ENCODE results near the gene PLEKHM2.

The PLEKHM2 gene

GRCh38 chr1:15656464-15656863 is 27.7 kb upstream of the PLEKHM2 start:
- no peak overlapping the region for H3K9ac ChIP-seq
- TF ChIP-seq Cebpa-rat (IDR thresholded peaks at IDR 0.05), result no peak
- no peak overlapping the region for H3K27ac ChIP-seq
- H3K4me3 ChIP-seq, result no peak overlapping the region
- no peaks in the 10 kb centered on the region for H3K9me3 ChIP-seq
- 0 out of 2 replicates have a peak, but pooled peaks cover 5% of the 10 kb centered on the region for H3K4me1 ChIP-seq
- no peak overlapping the region for H3K4me2 ChIP-seq
- H4K20me1 ChIP-seq, result no peaks in the 10 kb centered on the region; the same call in none of the 2 replicates
- H3K27me3 ChIP-seq, result no peaks in the 10 kb centered on the region
- peaks cover 98% of the 10 kb centered on the region for H3K36me3 ChIP-seq

- no peak overlapping the region for H3K4me2 ChIP-seq
- H3K4me3 ChIP-seq, result no peak overlapping the region
- H3K27me3 ChIP-seq, result no peaks in the 10 kb centered on the region
- peaks cover under 1% of the 10 kb centered on the region; the same call in 1 of the 2 replicates for H4K20me1 ChIP-seq
- H3K27ac ChIP-seq, result no peak overlapping the region
- 0 out of 2 replicates have a peak, but pooled peaks cover 5% of the 10 kb centered on the region for H3K4me1 ChIP-seq
- no peaks in the 10 kb centered on the region for H3K9me3 ChIP-seq
- TF ChIP-seq Cebpa-rat (IDR thresholded peaks at IDR 0.05), result no peak
- no peak overlapping the region for H3K9ac ChIP-seq
- H3K36me3 ChIP-seq, result peaks cover 98% of the 10 kb centered on the region
Observed at GRCh38 chr1:15657021-15657420, 27.1 kb upstream of the PLEKHM2 start.

- Histone ChIP-seq H3K9ac (no peak overlapping the region), H3K27ac (no peak overlapping the region), H3K4me1 (0 out of 2 replicates have a peak, but pooled peaks cover 5% of the 10 kb centered on the region), H3K4me3 (no peak overlapping the region), H3K9me3 (no peaks in the 10 kb centered on the region), H3K27me3 (no peaks in the 10 kb centered on the region), H3K4me2 (no peak overlapping the region), H3K36me3 (peaks cover 90% of the 10 kb centered on the region), H4K20me1 (peaks cover 10% of the 10 kb centered on the region; the same call in 1 of the 2 replicates)
- TF ChIP-seq Cebpa-rat (IDR thresholded peaks at IDR 0.05), result no peak
Observed at GRCh38 chr1:15660151-15660550, 24.0 kb upstream of the PLEKHM2 start.

GRCh38 chr1:15662477-15662876 is 21.6 kb upstream of the PLEKHM2 start:
- Histone ChIP-seq H3K4me1 (no peaks in the 10 kb centered on the region), H4K20me1 (peaks cover 10% of the 10 kb centered on the region; the same call in 1 of the 2 replicates), H3K9ac (no peak overlapping the region), H3K27ac (no peak overlapping the region), H3K9me3 (no peaks in the 10 kb centered on the region), H3K4me2 (no peak overlapping the region), H3K4me3 (no peak overlapping the region), H3K27me3 (no peaks in the 10 kb centered on the region), H3K36me3 (peaks cover 70% of the 10 kb centered on the region)
- TF ChIP-seq Cebpa-rat (IDR thresholded peaks at IDR 0.05), result no peak

- H3K9ac ChIP-seq, result no peak overlapping the region
- H3K27ac ChIP-seq, result no peak overlapping the region
- peaks cover 11% of the 10 kb centered on the region; the same call in 1 of the 2 replicates for H4K20me1 ChIP-seq
- H3K27me3 ChIP-seq, result no peaks in the 10 kb centered on the region
- H3K9me3 ChIP-seq, result no peaks in the 10 kb centered on the region
- peaks cover 56% of the 10 kb centered on the region for H3K36me3 ChIP-seq
- TF ChIP-seq Cebpa-rat (IDR thresholded peaks at IDR 0.05), result no peak
- no peak overlapping the region for H3K4me2 ChIP-seq
- H3K4me3 ChIP-seq, result no peak overlapping the region
- H3K4me1 ChIP-seq, result no peaks in the 10 kb centered on the region
Observed at GRCh38 chr1:15663925-15664324, 20.2 kb upstream of the PLEKHM2 start.

GRCh38 chr1:15667362-15667761 is 16.8 kb upstream of the PLEKHM2 start:
- Histone ChIP-seq H3K36me3 (peaks cover 25% of the 10 kb centered on the region), H3K27me3 (no peaks in the 10 kb centered on the region), H3K4me2 (no peak overlapping the region), H3K9me3 (no peaks in the 10 kb centered on the region), H3K4me3 (no peak overlapping the region), H3K27ac (no peak overlapping the region), H3K9ac (no peak overlapping the region), H4K20me1 (peaks cover 14% of the 10 kb centered on the region), H3K4me1 (no peaks in the 10 kb centered on the region)
- TF ChIP-seq Cebpa-rat (IDR thresholded peaks at IDR 0.05), result no peak

GRCh38 chr1:15668089-15668754 is 15.9 kb upstream of the PLEKHM2 start:
- no peak for TF ChIP-seq Cebpa-rat (IDR thresholded peaks at IDR 0.05)
- peaks cover 7% of the 10 kb centered on the region; the same call in 1 of the 2 replicates for H4K20me1 ChIP-seq
- H3K9me3 ChIP-seq, result no peaks in the 10 kb centered on the region
- H3K4me1 ChIP-seq, result no peaks in the 10 kb centered on the region
- H3K9ac ChIP-seq, result no peak overlapping the region
- no peak overlapping the region for H3K4me2 ChIP-seq
- H3K27me3 ChIP-seq, result no peaks in the 10 kb centered on the region
- H3K36me3 ChIP-seq, result peaks cover 18% of the 10 kb centered on the region; the same call in 1 of the 2 replicates
- H3K27ac ChIP-seq, result no peak overlapping the region
- no peak overlapping the region for H3K4me3 ChIP-seq

- no peak overlapping the region for H3K4me2 ChIP-seq
- H3K4me3 ChIP-seq, result no peak overlapping the region
- peaks cover 7% of the 10 kb centered on the region; the same call in 1 of the 2 replicates for H4K20me1 ChIP-seq
- no peaks in the 10 kb centered on the region for H3K27me3 ChIP-seq
- H3K36me3 ChIP-seq, result peaks cover 15% of the 10 kb centered on the region; the same call in 1 of the 2 replicates
- TF ChIP-seq Cebpa-rat (IDR thresholded peaks at IDR 0.05), result no peak
- H3K4me1 ChIP-seq, result no peaks in the 10 kb centered on the region
- H3K27ac ChIP-seq, result no peak overlapping the region
- H3K9ac ChIP-seq, result no peak overlapping the region
- H3K9me3 ChIP-seq, result no peaks in the 10 kb centered on the region
Observed at GRCh38 chr1:15669074-15669473, 15.0 kb upstream of the PLEKHM2 start.

GRCh38 chr1:15669864-15670263 is 14.3 kb upstream of the PLEKHM2 start:
- peaks cover 7% of the 10 kb centered on the region; the same call in 1 of the 2 replicates for H4K20me1 ChIP-seq
- H3K27me3 ChIP-seq, result no peaks in the 10 kb centered on the region
- no peak overlapping the region for H3K27ac ChIP-seq
- H3K4me2 ChIP-seq, result no peak overlapping the region
- no peaks in the 10 kb centered on the region for H3K4me1 ChIP-seq
- no peak overlapping the region for H3K9ac ChIP-seq
- no peaks in the 10 kb centered on the region for H3K9me3 ChIP-seq
- TF ChIP-seq Cebpa-rat (IDR thresholded peaks at IDR 0.05), result no peak
- H3K36me3 ChIP-seq, result 0 out of 2 replicates have a peak, but pooled peaks cover 7% of the 10 kb centered on the region
- H3K4me3 ChIP-seq, result no peak overlapping the region

- no peak for TF ChIP-seq Cebpa-rat (IDR thresholded peaks at IDR 0.05)
- Histone ChIP-seq H3K27me3 (no peaks in the 10 kb centered on the region), H3K27ac (no peak overlapping the region), H3K4me1 (no peaks in the 10 kb centered on the region), H3K9ac (no peak overlapping the region), H3K9me3 (no peaks in the 10 kb centered on the region), H3K4me2 (no peak overlapping the region), H3K36me3 (0 out of 2 replicates have a peak, but pooled peaks cover 7% of the 10 kb centered on the region), H4K20me1 (peaks cover 7% of the 10 kb centered on the region; the same call in 1 of the 2 replicates), H3K4me3 (no peak overlapping the region)
Observed at GRCh38 chr1:15671430-15671829, 12.7 kb upstream of the PLEKHM2 start.
